Mucosa of rectum (tissue), 2 donors: Measurements from ENCODE around the gene PTK7.
"Not testable (repeated sequence)": the region's sequence is repeated elsewhere in the genome, so short reads cannot be mapped to it uniquely, and the experiment has no call there.

Experiments
- H3K27ac ChIP-seq, 2 donors: one replicate each; pipeline ENCODE4 v1.7.0; 2013; ENCODE audit warnings: inconsistent platforms in 2 of 2, low read depth in 2 of 2, low read length in 2 of 2
- H3K27me3 ChIP-seq, 2 donors: one replicate each; pipeline ENCODE4 v1.7.0; 2013; ENCODE audit warnings: low read length in 2 of 2; ENCODE audit not compliant: control insufficient read depth in 2 of 2, insufficient read depth in 2 of 2
- H3K36me3 ChIP-seq, 2 donors: one replicate each; pipeline ENCODE4 v1.7.0; 2013; ENCODE audit warnings: low read length in 2 of 2; ENCODE audit not compliant: control insufficient read depth in 2 of 2, insufficient read depth in 2 of 2
- H3K4me1 ChIP-seq, 2 donors: one replicate each; pipeline ENCODE4 v1.7.0; 2013; ENCODE audit warnings: low read length in 2 of 2, mild to moderate bottlenecking in 1 of 2; ENCODE audit not compliant: control insufficient read depth in 2 of 2, insufficient read depth in 2 of 2
- H3K4me3 ChIP-seq, 2 donors: one replicate each; pipeline ENCODE4 v1.7.0; 2013; ENCODE audit warnings: low read length in 2 of 2
- H3K9ac ChIP-seq, 2 donors: one replicate each; pipeline ENCODE4 v1.7.0; 2013; ENCODE audit warnings: low read length in 2 of 2, low read depth in 1 of 2, mild to moderate bottlenecking in 1 of 2
- H3K9me3 ChIP-seq, 2 donors: one replicate each; pipeline ENCODE4 v1.7.0; 2013; ENCODE audit warnings: low read length in 2 of 2; ENCODE audit not compliant: control insufficient read depth in 2 of 2
- donor health status: healthy.
- donor health status: Normal muscosa, but diverticular disease.

PTK7 gene

DNA sequence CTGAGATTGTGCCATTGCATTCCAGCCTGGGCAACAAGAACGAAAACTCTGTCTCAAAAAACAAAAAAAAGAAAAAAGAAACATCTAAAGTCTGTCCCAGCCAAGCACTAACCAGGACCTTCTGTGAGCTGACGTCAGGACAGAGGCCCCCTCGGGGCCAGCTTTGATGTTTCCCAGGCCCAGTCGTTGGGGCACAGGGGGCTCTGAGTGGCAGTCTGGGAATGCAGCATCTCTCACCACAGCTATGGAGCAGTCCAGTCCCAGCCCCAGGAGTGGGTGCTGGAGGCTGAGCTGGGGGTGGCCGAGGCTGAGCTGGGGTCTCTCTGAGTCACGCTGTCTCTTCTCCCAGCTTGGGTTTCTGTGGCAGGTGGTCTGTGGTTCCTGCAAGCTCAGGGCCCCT, 49.0 kb downstream of the PTK7 start:
- no peak overlapping the region for H3K9ac ChIP-seq
- peaks cover 0 to 13% of the 10 kb centered on the region in 2 donors for H3K4me1 ChIP-seq
- H3K27me3 ChIP-seq: no peaks in the 10 kb centered on the region
- no peaks in the 10 kb centered on the region for H3K36me3 ChIP-seq
- H3K27ac ChIP-seq: no peak overlapping the region
- no peaks in the 10 kb centered on the region for H3K9me3 ChIP-seq
- no peak overlapping the region for H3K4me3 ChIP-seq

DNA sequence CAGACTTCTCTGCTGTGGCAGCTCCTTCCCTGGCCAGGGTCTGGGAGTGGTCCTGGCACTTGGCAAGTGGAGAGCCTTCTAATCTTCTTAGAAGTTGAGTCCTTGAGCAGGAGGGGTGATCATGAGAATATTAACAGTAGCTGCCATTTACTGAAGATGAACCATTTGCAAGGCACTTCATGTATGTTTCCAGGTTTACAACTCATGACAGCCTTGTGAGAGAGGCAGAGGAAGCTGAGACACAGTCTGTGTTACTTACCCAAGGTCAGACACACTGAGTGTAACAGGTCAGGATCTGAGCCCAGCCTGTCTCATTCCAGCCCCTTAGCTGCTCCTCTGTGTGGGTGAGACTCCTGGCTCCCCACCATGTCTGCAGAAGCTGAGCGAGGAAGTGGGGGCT, 49.4 kb downstream of the PTK7 start:
- H3K27ac ChIP-seq: no peak overlapping the region
- H3K4me3 ChIP-seq: no peak overlapping the region
- H3K36me3 ChIP-seq: no peaks in the 10 kb centered on the region
- H3K4me1 ChIP-seq: peaks cover 0 to 13% of the 10 kb centered on the region in 2 donors
- H3K9me3 ChIP-seq: no peaks in the 10 kb centered on the region
- no peak overlapping the region for H3K9ac ChIP-seq
- H3K27me3 ChIP-seq: no peaks in the 10 kb centered on the region

DNA sequence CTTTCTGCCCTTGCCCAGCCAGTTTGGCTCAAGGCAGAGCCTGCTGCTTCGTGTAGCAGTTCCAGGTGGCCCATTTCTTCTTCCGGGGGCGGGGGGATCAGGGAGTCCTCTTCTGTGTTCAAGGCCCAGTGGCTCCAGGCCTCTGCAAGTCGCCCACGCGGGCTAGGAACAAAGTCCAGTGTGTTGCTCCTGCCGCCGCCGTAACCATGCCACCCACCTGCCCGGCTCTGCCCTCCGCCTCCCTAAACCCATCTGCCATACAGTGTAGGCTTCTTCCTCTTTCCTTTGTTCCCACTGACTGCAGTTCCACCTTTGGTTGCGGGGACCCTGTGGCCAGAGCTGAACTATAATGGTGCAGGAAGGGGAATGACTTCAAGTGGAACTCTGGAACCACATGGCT, 51.1 kb downstream of the PTK7 start:
- no peaks in the 10 kb centered on the region for H3K9me3 ChIP-seq
- H3K27ac ChIP-seq: no peak overlapping the region
- H3K27me3 ChIP-seq: no peaks in the 10 kb centered on the region
- H3K4me1 ChIP-seq: peaks cover 0 to 13% of the 10 kb centered on the region in 2 donors
- no peak overlapping the region for H3K9ac ChIP-seq
- no peak overlapping the region for H3K4me3 ChIP-seq
- no peaks in the 10 kb centered on the region for H3K36me3 ChIP-seq

DNA sequence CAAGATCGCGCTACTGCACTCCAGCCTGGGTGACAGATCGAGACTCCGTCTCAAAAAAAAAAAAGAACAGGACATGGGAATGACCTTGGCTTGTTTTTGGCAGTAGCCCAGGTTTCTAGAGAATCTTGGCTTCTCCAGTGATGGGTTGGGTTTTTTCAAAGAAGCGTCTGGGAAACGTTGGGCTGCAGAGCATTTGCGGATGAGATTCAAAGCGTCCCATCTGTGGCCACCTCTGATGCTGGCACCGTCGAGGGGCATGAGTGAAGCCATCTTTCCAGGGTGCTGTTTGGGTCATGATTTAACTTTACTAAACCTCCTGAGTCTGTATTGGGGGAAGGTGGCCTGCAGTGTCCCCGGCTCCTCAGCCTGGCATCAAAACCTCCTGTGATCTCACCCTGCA, 51.8 kb downstream of the PTK7 start:
- H3K4me3 ChIP-seq: no peak overlapping the region
- H3K36me3 ChIP-seq: no peaks in the 10 kb centered on the region
- no peaks in the 10 kb centered on the region for H3K9me3 ChIP-seq
- H3K27me3 ChIP-seq: no peaks in the 10 kb centered on the region
- peaks cover 0 to 13% of the 10 kb centered on the region in 2 donors for H3K4me1 ChIP-seq
- no peak overlapping the region for H3K27ac ChIP-seq
- no peak overlapping the region for H3K9ac ChIP-seq

DNA sequence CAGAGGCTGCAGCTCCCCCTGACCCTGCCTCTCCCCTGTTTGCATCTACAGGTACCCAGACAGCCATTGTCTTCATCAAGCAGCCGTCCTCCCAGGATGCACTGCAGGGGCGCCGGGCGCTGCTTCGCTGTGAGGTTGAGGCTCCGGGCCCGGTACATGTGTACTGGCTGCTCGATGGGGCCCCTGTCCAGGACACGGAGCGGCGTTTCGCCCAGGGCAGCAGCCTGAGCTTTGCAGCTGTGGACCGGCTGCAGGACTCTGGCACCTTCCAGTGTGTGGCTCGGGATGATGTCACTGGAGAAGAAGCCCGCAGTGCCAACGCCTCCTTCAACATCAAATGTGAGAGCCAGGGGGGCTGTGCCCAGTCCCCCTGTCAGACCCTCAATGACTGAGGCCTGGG, 52.8 kb downstream of the PTK7 start:
- H3K9me3 ChIP-seq: no peaks in the 10 kb centered on the region
- no peaks in the 10 kb centered on the region for H3K27me3 ChIP-seq
- H3K4me3 ChIP-seq: no peak overlapping the region
- no peak overlapping the region for H3K27ac ChIP-seq
- H3K9ac ChIP-seq: no peak overlapping the region
- peaks cover 0 to 13% of the 10 kb centered on the region in 2 donors for H3K4me1 ChIP-seq
- no peaks in the 10 kb centered on the region for H3K36me3 ChIP-seq

DNA sequence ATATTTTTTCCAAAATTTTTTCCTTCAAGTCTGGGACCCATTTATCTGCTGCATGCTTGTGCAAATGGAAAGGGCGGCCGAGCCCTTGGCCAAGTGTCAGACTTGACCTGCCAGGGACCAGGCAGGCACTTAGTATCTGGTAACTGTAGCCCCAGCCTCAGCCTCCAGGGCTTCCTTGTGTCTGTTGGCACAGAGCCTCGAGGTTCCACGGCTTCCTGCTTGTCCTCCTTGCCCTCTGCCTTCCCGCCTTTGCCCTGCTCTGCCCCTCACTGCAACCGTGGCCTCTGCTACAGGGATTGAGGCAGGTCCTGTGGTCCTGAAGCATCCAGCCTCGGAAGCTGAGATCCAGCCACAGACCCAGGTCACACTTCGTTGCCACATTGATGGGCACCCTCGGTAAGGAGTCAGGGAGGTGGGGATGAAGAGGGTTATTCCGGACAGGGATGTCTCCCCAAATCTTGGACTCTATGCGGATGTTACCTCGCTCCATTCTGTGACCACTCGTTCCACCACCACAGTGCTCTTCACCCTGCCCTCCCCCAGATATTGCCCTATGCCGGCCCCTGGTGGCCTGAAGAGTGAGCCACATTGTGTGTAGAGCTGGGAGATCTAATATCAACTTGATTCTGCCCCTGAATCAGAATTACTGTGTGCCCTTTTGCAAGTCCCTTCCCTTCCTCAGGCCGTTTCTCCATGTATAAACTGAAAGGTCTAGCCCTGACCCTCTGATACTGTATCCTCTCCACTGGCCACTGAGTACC, 53.5 kb downstream of the PTK7 start:
- H3K27ac ChIP-seq: no peak overlapping the region
- peaks cover 0 to 13% of the 10 kb centered on the region in 2 donors for H3K4me1 ChIP-seq
- H3K9ac ChIP-seq: no peak overlapping the region
- no peak overlapping the region for H3K4me3 ChIP-seq
- H3K27me3 ChIP-seq: no peaks in the 10 kb centered on the region
- no peaks in the 10 kb centered on the region for H3K36me3 ChIP-seq
- no peaks in the 10 kb centered on the region for H3K9me3 ChIP-seq

DNA sequence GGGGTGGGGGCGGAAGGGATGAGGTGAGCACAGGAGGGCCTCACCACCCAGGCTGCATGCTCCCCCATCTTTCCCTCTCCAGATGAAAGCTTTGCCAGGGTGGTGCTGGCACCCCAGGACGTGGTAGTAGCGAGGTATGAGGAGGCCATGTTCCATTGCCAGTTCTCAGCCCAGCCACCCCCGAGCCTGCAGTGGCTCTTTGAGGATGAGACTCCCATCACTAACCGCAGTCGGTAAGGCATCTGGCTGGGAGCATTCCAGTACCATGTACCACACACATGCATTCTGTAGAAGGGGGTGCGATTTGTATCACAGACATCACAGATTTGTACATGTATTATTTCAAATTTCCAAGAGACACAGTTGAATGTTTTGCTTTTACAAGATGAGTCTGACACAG, 54.3 kb downstream of the PTK7 start:
- H3K27ac ChIP-seq: no peak overlapping the region
- no peaks in the 10 kb centered on the region for H3K9me3 ChIP-seq
- no peak overlapping the region for H3K9ac ChIP-seq
- no peaks in the 10 kb centered on the region for H3K36me3 ChIP-seq
- H3K4me3 ChIP-seq: no peak overlapping the region
- peaks cover 0 to 13% of the 10 kb centered on the region in 2 donors for H3K4me1 ChIP-seq
- H3K27me3 ChIP-seq: no peaks in the 10 kb centered on the region

DNA sequence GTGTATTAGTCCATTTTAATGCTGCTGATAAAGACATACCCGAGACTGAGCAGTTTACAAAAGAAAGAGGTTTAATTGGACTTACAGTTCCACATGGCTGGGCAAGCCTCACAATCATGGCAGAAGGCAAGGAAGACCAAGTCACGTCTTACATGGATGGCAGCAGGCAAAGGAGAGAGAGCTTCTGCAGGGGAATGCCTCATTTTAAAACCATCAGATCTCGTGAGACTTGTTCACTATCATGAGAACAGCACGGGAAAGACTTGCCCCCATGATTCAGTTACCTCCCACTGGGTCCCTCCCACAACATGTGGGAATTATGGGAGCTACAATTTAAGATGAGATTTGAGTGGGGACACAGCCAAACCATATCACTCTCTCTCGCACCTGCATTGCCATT, 55.3 kb downstream of the PTK7 start:
- not testable (repeated sequence) for H3K27ac ChIP-seq, H3K27me3 ChIP-seq, H3K9ac ChIP-seq, H3K4me3 ChIP-seq, H3K9me3 ChIP-seq, H3K36me3 ChIP-seq
- peaks cover 0 to 12% of the 10 kb centered on the region in 2 donors for H3K4me1 ChIP-seq

DNA sequence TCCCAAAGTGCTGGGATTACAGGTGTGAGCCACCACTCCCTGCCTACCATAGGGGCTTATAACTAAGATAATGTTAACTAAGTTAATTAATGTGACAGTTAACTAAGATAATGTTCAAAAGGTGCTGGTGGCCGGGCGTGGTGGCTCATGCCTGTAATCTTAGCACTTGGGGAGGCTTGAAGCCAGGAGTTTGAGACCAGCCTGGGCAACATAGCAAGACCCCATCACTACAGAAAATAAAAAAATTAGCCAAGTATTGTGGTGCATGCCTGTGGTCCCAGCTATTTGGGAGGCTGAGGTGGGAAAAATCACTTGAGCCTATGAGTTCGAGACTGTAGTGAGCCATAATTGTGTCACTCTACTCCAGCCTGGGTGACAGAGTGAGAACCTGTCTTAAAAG, 62.2 kb downstream of the PTK7 start:
- no peaks in the 10 kb centered on the region for H3K9me3 ChIP-seq
- H3K4me1 ChIP-seq: peaks cover 0 to under 1% of the 10 kb centered on the region in 2 donors
- no peak overlapping the region for H3K27ac ChIP-seq
- H3K9ac ChIP-seq: no peak overlapping the region
- H3K4me3 ChIP-seq: no peak overlapping the region
- H3K36me3 ChIP-seq: no peaks in the 10 kb centered on the region
- H3K27me3 ChIP-seq: no peaks in the 10 kb centered on the region

DNA sequence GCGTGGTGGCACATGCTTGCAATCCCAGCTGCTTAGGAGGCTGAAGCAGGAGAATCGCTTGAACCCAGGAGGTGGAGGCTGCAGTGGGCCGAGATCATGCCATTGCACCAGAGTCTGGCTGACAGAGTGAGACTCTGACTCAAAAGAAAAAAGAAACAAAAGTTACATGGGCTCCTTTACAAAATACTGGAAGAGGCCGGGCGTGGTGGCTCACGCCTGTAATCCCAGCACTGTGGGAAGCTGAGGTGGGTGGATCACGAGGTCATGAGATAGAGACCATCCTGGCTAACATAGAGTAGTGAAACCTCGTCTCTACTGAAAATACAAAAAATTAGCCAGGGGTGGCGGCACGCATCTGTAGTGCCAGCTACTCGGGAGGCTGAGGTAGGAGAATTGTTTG, 63.9 kb downstream of the PTK7 start:
- not testable (repeated sequence) for H3K9ac ChIP-seq, H3K9me3 ChIP-seq, H3K4me3 ChIP-seq, H3K36me3 ChIP-seq, H3K4me1 ChIP-seq, H3K27me3 ChIP-seq, H3K27ac ChIP-seq
